ENCODE measurements around the gene SDK2.
"Not testable (repeated sequence)": the region's sequence is repeated elsewhere in the genome, so short reads cannot be mapped to it uniquely, and the experiment has no call there.

Gene SDK2

DNA sequence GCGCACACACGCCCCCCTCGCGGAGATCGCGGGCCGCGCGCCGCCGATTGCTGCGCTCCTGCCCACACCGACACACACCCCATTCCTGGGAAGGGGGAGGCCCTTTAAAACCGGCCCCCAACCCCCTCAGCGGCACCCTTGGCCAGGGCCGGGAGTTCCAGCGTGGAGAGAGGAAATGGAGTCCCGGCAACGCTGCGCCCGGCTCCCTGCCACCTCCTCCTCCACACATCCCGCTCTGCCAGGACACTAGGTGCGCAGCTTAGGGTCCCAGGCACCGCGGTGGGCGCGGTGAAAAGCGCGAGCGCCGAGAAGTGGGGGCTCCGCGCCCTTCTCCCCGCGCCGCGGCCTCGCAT, 332.8 kb downstream of the SDK2 start:
- no peak for DNase-seq

DNA sequence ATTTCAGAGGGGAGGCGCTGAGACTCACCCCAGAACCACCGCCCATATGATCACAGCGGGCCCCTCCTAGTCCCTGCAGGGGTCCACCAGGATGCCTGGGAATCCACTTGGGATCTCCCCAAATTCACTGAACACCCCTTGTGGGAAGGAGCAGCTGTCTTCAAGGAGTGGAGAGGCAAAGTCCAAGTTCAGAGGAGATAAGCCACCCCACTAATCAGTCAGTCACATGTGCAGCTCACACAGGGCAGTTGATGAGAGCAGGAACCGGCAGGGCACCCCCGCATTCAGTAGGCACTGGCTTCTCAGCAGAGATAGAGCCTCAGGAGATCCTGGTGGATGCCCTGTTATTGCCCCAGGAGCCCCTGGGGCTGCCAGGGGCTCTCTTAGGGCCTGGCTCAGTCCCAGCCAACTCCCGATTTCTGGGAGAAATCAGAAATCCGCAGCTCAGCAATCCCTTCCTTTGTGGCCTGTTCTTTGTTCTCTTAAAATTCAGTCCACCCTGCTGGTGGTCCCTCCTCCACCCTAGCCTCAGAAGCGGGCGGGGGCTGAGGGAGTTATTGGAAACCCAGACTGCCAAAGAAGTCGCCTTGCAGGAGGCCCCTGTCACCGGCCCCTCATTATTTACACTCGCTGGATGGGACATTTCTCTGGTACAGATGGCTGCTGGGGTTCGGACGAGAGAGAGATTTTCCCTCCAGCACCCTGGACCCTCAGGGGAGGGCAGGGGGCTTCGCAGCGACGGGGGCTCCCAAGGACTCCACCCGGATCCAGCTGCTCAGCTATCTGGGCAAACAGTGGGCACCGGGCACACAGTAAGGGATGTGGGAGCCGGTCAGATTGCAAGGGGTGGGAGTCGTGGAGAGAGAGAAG, 334.3 kb downstream of the SDK2 start:
- DNase-seq = no peak

DNA sequence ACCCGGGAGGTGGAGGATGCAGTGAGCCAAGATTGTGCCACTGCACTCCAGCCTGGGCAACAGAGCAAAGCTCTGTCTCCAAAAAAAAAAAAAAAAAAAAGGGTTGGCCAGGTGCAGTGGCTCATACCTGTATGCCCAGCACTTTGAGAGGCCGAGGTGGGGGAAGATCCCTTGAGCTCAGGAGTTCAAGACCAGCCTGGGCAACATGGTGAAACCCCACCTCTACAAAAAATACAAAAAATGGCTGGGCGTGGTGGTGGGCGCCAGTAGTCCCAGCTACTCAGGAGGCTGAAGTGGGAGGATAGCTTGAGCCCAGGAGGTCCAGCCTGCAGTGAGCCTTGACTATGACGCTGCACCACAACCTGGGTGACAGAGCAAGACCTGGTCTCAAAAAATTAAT, 335.3 kb downstream of the SDK2 start:
- DNase-seq = not testable (repeated sequence)

DNA sequence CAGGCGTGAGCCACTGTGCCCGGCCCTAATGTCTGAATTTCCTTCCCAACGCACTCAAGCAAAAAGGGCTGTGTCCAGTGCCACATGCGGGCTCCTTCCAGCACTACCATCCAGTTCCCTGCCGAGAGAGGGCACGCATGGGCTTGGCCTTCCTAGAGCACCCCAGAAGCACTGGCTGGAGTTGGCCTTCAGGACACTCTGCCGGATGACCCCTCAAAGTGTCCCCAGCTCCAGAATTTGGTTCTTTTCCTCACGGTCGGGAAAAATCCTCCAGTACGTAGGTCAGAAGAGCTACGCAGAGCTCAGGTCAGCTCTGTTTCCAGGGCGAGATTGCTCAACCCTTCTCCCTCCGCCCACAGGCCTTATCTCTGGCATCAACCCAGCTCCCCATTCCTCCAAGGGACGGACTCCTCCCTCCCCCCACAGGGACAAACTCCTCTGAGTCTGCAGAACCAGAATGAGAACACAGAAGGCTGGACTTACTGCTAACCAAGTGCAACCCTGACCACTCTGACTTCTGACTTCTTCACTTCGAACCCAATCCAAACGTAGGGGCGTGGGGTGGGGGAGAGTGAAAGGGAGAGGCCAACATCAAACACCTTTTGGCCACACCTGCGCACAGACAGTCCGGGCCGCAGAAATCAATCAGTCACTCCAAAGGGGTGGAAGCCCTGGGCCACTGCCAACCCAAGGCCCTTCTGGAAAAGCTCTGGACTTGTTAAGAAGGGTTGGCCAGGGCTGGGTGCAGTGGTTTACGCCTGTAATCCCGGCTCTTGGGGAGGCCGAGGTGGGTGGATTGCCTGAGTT, 336.0 kb downstream of the SDK2 start:
- no peak for DNase-seq

DNA sequence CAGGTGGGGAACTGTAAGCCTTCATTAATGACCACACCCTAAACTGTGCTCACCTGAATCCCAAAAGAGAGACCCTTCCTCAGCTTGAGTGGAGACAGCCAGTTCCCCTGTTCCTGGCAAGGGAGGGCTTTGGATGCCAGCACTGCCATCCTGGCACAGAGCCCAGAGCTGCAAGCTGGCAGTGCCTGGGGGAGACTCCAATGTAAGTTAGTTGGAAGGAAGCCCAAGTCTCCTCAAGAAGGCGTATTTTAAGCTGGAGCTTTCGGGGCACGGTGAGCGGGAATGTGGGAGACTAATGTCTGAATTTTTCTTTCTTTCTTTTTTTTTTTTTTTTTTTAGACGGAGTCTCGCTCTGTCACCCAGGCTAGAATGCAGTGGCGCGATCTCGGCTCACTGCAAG, 337.1 kb downstream of the SDK2 start:
- peak; percentile 44 for DNase-seq

GRCh38 chr17:73305845-73306836, 338.1 kb downstream of the SDK2 start:
- no peak for DNase-seq

DNA sequence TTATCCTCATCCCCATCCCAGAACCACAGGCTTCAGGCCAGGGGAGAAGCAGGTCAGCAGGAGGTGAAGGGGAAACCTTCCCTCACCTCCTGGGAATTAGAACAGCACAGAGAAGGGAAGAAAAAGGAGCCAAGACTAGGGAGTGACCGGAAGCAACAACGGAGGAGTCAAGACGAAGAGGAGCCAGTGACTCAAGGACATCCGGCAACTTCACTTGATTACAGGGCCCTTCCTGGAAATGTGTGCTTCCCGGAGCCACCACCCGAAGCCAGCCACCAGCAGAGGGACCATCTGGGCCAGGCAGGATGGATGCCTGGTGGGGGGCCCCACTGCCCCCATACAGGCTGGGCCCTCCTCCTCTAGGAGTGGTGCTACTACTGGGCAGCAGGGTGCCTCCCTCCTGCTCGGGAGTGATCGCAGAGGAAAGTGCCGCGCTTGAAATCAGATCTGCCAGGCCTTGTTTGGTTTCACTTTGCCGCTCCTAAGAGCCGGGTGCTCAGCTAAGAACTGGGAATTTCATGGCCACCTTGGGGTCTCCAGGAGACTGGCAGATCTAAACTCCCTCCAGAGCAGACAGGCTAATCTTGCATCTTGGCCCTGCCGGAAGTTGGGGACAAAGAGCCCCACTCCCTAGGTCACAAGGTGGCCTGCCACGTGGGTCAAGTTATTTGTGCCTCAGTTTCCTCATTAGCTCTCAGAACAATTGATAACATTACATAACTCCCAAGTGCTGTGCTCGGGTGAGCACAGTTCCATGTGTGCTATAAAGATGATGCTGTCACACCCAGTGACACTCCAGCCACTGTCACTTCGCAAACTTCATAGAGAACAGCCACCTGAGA, 339.1 kb downstream of the SDK2 start:
- no peak for DNase-seq

- no peak for DNase-seq
Observed at GRCh38 chr17:73304438-73304837, 339.8 kb downstream of the SDK2 start.

GRCh38 chr17:73302189-73302588, 342.1 kb downstream of the SDK2 start:
- DNase-seq = no peak

DNA sequence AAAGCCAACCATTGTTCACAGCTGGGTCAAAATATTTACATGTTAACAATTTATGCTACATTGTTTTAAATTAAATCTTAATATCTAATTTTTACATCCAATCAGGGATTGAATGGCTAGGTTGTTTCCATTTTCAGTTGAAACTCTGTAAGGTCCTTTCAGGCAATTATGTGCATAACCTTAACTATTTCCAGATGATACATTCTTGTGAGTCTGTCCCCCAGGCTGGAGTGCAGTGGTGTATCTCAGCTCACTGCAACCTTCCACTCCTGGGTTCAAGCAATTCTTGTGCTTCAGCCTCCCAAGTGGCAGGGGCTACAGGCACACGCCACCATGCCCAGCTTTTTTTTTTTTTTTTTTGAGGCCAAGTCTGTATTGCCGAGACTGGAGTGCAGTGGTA, 342.9 kb downstream of the SDK2 start:
- DNase-seq = no peak

GRCh38 chr17:73300392-73300791, 343.9 kb downstream of the SDK2 start:
- DNase-seq = no peak

DNA sequence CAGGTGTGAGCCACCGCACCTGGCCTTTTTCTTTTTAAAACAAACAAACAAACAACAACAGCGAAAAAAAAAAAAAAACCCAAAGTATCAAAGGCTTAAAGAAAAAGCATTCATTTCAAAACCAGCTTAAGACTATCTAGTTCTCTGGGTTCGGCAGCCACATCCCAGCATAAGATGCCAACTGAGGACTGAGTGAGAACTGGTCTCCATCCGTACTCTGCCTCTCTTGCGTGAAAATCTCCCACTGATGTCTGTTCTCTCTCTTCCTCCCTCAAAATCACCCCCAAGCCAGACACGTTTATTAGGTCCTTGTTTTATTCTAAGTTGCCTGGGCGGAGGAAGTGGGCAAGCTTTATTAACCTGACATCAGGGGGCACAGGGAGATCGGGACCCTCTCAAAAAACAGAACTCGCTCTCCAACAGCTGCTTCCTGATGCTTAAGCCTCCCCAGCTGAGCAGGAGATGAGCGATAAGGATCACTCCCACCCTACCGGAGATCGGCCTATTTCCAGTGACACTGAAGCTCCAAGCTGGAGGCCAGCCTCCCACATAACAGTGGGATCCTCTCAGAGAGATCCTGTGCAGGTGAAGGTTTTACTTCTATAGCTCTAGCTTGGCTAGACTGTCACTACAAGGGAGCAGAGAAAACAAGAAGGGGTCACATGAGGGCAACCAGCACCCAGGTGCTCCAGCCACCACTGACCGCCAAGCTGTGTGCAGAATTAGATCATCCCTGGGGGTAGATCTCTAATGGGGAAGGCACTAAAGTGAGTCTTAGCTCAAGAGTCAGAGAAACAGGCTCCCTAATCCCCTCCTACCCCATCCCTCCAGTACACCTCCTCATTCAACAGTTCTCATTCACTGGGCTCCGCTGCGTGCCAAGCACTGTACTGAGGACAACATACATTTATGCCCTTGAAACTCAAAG, 346.0 kb downstream of the SDK2 start:
- no peak for DNase-seq

DNA sequence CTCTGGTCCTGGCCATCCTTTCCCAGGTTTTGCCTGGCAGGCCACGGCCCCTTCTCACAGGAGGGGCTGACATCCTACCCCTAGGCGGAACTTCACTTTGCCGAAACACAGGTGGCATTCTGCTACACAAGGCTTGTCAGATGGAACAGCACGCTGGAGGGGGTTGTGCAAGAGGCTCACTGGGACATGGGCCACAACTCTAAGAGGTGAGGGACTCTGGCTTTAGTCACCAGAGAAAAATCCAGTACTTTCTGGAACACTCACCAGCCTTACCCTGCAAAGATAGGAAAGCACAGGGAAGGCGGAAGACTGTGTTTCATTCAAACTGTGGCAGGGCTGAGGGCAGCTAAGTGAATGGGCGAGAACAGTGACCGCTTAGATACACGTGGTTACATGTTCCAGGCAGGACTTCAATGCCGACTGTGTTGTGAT, 350.7 kb downstream of the SDK2 start:
- no peak for DNase-seq

- DNase-seq = no peak
Observed at GRCh38 chr17:73293031-73293430, 351.2 kb downstream of the SDK2 start.

- DNase-seq = no peak
Observed at GRCh38 chr17:73292031-73292531, 352.2 kb downstream of the SDK2 start.

GRCh38 chr17:73291260-73291801, 352.9 kb downstream of the SDK2 start:
- DNase-seq = no peak

DNA sequence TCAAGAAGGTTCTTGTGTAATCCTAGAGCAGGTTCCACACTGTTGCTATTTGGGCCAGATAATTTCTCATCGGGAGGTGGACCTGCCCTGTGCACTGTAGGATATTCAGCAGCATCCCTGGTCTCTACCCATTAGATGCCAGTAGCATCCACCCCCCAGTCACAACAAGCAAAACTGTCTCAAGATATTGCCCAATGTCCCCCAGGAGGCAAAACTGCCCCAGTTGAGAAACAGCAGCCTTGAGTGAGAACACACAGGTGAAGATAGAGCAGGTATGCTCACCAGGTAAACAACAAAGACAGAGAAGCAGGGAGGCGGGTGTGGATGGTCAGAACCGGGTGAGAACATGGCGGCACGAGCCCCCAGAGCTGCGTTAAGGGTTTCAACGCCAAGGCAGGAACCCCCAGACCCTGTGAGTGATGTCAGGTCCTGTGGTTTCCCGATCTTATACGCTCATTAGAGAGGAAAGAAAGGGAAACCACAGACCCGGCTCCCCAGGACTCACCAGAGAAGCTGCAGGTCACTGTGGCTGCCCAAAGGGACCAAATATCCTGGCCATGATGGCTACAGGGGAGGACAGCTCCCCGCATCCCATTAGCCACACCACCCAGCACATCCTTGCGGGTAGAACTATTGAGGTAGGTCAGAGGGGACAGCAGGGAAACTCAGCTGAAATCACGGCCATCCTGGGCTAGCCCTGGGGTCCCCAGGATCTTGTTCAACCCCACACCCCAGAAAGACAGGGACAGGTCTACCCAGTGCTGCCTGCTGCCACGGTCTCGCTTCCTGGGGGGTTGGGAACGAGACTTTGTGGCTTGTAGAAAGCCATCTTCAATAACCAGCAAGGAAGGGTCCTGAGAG, 353.6 kb downstream of the SDK2 start:
- no peak for DNase-seq

- DNase-seq = no peak
Observed at GRCh38 chr17:73289549-73290254, 354.5 kb downstream of the SDK2 start.
